Right ventricle myocardium superior (tissue), 1 donor: Measurements from ENCODE around the gene BANF2. TPM values are rescaled to one million over a fixed set of nuclear protein-coding genes. Genes with fewer than 3 reads are reported as not detected.
A peak's percentile ranks its signal among the peaks of the same experiment; 100 is the strongest.

Experiments used
- ATAC-seq: fragments of 200-7000 bp; cut with Tn5 transposase; one replicate; pipeline ENCODE4 v1.9.1; 2020; ENCODE audit warnings: mild to moderate bottlenecking; ENCODE audit not compliant: poor library complexity
- DNase-seq: peaks from one replicate; pipeline ENCODE4 v3.0.0-alpha.2; 2020
- intact Hi-C: fragments of 100-400 bp; cut with DNase I; formaldehyde crosslinking; loops from one replicate; pipeline ENCODE4 v1.11.2; 2022
- total RNA-seq: library from RNA; stranded (reverse); fragmentation: NEBNext Ultra II Directional; extraction: Animal tissue kit (Norgen Biotek cat#: 25700); gene quantifications from one replicate; pipeline ENCODE4 v1.2.1, GENCODE V29; 2021
- donor health status: DM: no; HTN: yes; CAD: no; lungs with severe emphysema.

BANF2 gene
- total RNA-seq, 1 donor from 2014 or later, result not detected

DNA sequence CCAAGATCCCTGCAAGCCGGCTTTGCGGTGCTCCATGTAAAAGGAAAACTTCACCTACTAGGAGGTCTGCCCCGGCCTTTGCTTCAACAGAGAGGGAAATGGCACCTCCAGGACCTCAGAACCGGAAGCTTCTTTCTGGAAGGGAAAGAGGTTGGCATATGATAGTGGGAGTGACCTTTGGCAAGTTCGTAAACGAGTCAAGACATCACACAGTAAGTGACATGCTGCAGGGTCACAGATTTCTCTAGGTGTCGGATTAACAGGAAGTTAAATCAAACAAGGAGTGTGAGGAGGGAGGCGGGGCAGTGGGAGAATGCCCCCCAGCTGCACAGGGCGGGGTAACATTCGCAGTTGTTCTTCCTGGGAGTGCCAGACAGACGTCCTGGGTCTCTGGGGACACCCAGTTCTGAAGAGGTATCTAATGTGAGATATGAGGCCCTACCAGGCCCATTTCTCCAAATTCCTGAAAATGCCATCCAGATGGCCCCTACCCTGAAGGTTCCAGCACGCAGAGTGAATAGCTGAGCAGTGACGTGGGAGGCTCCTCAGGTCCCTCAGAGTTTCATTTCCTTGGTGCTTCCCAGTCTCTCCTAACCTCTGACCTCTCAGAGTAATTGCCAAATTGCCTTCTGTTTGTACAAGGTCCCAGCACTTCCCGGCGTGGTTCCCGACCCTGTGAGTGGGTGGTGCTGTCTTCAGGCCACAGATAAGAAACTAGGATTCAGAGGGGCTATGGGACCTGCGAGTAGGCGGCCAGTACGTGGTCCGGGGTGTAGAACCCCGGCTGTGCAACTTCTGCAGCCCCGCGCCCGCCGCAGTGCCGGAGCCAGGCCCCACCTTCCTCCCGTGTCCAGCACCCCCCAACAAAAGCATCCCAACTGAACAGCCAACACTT, 19.6 kb upstream of the BANF2 start:
- intact Hi-C loops, result loop anchor here (2.0 to 10.0 kb wide), 2 partner anchors 65 to 219 kb away; no protein-coding TSS in a partner anchor
- peak; percentile 72 for DNase-seq

DNA sequence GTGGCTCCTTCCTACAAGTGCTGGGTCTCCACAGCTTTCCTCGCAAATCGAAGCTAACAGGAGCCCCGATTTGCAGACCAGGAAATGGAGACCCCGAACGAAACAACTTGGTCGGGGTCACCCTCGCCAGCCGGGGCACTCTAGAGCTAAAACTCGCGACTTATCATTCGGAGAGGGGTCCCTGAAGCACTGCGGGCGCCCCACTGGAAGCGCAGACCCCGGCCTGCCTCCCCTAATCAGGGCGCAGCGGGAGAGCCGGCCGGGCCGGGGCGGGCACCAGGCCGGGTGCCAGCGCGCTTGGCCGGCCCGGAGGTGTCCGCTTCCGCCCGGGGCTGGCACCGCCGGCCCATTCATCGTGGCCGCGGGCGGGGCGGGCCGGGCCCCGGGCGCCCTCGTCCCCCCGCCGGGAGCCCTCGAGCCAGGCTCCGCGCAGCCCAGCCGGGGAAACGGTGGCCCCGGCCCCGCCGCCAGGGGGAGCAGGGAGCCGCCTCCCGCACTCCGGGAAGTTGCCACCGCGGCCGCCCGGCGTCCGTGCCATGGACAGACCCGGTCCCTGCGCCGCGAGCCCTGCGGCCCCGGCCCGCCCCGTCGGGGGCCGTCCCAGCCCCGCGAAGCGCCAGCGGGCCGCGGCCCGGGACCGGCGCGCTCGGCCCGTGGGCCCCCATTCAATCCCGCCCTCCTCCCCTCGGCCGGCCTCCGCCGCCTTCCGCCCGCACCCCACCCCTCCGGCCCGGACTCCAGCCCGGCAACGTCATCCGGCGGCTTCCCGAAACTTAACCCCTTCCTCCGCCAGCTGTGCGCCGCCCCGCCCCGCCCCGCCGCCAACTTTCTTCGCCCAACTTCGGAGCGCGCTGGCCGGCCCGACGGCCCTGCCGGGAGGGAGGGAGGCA, 18.7 kb upstream of the BANF2 start:
- DNase-seq (peak; percentile 89), ATAC-seq (peak; percentile 47)
- intact Hi-C loops, result loop anchor here (2.0 kb wide), 1 partner anchor 218 kb away; no protein-coding TSS in a partner anchor

More for the DNA sequence above, 19.6 kb upstream of the BANF2 start:
- no peak for ATAC-seq

DNA sequence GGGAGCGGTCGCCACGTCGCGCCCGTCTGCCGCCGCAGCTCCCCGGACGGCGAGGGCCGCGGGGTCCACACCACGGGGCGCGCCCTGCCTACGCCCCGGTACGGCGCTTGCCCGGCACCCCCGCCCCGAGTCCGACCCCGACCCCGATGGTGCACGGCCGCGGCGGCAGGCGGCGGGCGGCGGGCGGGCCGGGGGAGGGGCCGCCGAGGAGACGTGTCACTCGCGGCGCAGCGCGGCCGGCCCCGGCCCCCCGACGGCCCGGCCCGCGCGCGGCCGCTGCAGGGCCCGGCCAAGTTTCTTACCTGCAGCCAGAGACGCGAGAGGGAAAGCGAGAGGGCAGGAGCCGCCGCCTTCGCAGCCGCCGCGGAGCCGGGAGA, 18.1 kb upstream of the BANF2 start:
- intact Hi-C loops, result loop anchor here (2.0 kb wide), 1 partner anchor 217 kb away; no protein-coding TSS in a partner anchor
- DNase-seq (no peak), ATAC-seq (no peak)

DNA sequence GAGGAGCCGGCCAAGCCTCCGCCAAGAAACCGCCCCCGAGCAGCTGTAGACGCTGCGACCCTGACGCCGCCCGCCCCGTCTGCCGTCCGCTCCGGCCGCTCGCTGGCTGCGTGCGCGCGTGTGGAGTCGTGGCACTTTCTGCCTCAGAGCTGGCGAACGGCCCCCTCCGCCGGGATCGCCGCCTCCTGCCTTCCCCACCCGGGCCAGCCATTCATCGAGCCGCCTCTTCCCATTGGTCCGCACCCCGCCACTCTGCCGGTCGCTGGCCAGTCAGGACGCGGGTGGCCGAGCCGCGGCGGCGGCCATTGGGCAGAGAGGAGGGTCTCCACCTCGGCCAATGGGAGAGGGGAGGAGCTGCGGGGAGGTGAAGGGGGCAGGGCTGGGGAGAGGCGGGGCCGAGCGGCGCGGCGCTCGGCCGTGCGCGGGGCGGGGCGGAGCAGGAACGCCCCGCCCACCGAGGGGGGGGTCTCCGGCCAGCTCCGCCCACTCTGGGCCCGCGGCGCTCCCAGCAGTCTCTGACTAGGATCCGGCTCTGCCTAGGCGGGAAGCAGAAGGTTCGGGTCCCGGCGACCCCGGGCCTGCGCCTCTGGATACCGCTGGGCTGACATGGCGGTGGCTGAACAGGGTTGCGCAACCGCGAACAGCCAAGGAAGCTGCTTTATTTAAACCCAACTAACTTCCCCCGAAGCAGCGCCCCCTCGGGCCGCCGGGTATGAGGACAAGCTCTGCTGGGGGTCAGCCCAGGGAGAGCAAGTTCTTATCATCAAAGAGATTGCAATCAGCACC, 17.5 kb upstream of the BANF2 start, which contains the start of gene RRBP1:
Gene RRBP1 (minus strand): TSS at position 140 of the 786 bp plus-strand sequence. CDS start 21,735 bp downstream, outside the sequence.
- intact Hi-C loops, result no loop called here
- DNase-seq (peak; percentile 99), ATAC-seq (peak; percentile 97)

DNA sequence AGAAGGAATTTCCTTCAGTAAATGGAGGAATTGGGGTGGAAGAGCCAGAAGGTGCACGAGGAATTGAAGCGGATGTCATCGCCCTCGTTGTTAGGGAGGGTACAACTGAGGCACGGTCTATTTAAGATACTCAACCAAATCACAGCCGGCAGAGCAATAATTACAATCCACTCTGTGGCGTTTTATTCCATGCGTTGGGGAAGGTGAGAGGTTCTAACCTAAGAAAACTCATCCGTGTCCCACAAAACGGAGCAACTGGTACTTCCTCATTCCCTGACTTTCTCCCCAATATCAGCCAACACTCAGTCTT, 16.9 kb upstream of the BANF2 start:
- intact Hi-C loops, result no loop called here
- no peak for DNase-seq
- ATAC-seq, result no peak

DNA sequence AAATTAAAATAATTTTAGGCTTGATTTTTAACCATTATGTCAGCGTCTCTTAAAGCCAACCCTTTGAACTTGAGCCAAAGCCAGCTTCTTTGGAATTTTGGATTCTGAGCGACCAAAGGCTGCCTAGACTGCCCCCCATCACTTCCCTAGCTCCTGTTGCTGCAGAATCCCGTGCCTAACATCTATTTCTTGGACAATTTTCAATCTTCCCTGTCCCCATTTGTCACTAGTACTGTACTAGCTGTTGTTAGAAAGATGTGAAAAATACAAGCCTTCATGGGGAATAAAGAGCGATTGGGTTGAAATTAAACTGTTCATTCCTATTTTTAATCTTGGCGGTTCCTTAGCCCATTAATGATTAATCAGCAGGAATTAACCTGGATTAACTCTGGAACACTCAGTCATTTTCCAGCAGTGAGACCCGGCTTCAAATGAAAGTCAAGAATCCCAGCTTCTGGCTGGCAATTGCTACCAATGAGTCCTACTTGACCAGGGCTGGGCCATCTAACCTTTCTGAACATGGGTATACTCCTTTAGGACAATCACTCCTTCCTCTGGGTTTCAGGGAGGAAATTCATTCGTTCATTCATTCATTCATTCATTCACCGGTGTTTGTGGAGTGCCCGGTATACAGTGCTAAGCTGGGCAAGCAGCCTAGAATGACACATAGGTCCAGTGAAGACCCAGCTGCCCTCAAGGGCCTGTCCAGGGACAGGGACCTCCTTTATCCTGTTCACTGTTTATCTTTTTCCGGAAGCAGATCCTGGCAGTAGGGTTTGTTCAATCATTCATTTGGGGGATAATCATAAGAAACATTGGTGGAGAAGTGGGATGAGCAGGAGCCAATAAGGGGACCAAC, 16.3 kb upstream of the BANF2 start:
- DNase-seq (no peak), ATAC-seq (no peak)
- intact Hi-C loops, result no loop called here

DNA sequence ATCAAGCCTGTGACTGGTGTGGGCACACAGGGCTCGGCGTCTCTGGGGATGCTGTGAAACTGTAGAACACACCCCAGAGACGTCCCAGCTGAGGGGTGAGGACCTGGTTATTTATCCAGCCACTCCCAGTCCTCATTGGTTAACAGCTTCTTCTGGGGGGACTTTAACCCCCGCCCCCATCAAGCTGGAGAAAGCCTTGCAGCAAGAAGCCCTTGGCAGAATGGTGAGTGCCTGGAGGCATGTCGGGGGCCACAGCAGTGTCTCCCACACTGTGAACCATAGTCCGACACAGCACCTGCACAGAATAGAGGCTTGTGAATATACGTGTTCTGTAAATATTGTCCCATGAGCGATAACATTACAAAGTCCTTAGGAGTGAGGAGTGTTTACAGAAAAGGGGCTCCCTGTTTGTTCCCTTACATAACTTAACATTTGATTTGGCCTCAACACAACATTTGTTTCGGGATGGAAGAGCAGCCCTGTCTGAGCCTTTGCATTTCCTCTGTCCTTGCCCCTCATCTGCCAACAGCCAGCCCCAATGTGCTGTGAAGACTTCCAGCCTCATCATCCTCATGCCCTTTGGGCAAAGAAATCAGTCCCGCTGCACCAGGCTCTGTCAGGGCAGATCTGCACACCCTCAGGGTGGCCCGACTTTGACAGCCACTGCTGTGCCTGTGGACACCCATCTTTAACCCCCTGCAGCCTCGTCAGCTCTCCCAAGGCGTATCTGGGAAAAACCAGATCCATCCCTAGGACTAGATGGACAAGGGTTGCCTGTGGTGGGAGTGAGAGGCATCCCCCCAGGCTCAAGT, 15.5 kb upstream of the BANF2 start:
- ATAC-seq (no peak), DNase-seq (no peak)
- intact Hi-C loops, result no loop called here

DNA sequence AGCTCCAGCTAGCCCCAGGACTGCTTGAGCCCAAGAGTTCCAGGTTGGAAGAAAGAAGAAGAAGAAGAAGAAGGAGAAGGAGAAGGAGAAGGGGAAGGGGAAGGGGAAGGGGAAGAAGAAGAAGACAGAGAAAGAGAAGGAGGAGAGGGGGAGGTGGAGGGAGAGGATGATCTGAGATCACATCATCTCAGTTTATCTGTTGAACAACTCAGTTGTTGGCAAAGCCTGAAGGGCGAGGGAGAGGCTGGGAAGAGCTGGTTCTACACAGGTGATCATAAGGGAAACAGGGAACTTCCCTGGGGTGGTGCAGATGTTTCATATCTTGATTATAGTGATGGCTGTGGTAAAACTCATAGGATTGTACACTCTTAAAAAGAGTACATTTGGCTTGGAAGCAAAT, 14.6 kb upstream of the BANF2 start:
- DNase-seq (no peak), ATAC-seq (no peak)
- intact Hi-C loops, result no loop called here

DNA sequence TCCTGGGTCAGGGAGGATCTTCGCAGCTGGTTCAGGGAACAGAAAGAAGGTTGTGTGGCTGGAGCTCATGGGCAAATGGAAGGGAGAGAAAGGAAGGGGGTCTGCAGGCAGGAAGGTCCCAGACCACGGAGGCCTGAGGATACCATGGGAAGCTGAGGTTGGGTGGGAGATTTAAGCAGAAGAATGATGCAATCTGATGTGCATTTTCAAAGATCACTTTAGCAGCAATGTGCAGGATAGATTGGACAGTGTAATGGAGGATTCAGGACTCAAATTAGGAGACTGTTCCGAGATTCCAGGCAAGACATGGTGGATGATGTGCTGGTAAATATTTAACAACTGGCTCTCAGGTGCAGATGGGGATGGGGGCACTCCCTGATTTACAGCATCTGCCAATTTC, 12.0 kb upstream of the BANF2 start:
- intact Hi-C loops, result no loop called here
- ATAC-seq (no peak), DNase-seq (no peak)

DNA sequence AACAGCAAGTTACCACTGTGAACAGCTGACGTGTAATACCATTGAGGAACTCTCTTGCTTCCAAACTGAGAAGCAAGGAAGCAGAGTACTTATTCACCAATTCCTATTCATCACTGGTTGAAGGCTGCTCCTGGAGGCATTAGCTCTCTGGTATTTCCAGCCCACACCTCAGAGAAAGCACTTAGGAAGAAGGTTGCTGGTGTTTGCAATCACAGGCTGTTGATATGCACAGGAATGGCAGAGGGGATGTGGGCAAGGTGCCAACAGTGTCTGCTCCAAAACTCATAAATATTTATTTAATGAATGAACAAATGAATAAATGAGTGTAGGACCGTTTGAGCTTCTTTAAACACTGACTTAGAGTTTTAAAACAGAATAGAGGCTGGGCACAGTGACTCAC, 10.8 kb upstream of the BANF2 start:
- DNase-seq (no peak), ATAC-seq (no peak)
- intact Hi-C loops, result no loop called here

DNA sequence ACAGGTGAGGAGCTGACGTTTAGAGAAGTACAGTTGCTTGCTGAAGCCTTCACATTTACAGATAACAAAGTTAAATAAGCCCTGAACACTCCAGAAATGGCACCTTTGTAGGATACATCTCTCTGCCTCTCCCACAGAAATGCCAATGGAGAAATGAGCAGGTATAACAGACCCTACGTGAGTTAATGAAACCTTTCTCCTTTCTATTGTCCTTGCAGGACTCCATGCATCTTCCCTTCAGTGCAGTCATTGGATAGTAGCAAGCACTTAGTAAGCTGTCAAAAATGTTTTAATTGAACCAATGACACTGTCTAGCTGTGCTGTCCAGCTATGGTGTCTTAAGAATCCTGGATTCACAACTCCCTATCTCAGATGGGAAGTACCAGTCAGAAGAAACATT, 9.6 kb upstream of the BANF2 start:
- no peak for DNase-seq
- ATAC-seq, result no peak
- intact Hi-C loops, result no loop called here

DNA sequence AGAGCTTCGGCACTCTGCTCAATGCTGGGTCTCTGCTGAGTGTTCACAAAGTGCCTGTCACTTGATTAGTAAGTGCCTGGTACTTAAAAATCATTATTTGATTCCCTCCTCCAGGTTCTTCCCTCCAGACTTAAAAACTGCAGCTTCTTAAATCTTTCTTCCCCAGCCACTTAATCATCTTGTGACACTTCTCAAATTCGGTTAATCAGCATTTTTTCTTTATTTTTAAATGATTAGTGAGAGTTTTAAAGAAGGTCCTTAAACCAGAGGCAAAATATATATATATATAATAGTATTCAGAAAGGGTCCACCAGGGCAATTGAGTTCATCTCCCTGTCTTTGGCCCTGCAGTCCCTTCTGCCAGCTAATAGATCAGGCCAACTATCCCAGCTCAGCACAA, 8.0 kb upstream of the BANF2 start:
- intact Hi-C loops, result no loop called here
- no peak for DNase-seq
- ATAC-seq, result no peak

DNA sequence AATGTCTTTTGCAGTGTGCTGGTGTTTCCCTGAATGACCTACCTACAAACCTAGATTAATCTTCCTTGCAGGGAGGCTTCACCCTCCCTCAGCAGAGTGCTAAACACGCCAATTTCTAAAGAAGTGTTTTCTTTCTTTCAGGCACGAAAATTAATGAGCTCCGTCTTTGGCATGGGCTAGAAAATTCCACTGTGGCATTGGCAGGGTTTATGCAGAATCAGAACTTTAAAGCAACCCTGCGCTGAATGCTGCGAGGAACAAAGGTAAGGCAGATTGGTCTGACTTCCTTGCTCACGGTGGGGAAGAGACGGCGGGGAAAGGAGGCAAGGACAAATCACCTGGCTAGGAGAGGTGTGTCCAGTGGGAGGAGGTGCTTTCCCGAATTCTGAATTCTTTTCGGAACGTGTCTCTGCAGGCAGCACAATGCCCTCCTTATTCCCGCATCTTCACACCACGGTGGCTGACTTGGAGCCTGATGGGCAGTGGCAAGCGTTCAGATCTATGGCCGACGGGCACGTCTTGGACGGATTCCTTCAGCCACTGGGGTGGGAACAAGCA, 6.2 kb upstream of the BANF2 start:
- ATAC-seq (no peak), DNase-seq (no peak)
- intact Hi-C loops, result no loop called here

DNA sequence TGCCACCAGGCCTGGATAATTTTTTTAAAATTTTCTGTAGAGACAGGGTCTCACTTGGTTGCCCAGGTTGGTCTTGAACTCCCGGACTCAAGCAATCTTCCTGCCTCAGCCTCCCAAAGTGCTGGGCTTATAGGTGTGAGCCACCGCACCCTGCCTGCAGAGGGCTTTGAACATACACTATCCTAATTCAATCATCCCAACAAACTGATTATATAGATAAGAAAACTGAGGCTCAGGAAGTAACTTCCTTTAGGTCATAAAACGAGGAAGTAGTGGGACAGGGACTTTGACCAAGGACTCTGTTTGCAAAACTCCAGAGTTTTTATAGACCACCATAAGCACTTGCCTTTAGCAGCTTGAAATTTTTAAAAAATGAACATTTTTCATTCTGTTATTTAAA, 5.0 kb upstream of the BANF2 start:
- no peak for DNase-seq
- ATAC-seq, result no peak
- intact Hi-C loops, result no loop called here

DNA sequence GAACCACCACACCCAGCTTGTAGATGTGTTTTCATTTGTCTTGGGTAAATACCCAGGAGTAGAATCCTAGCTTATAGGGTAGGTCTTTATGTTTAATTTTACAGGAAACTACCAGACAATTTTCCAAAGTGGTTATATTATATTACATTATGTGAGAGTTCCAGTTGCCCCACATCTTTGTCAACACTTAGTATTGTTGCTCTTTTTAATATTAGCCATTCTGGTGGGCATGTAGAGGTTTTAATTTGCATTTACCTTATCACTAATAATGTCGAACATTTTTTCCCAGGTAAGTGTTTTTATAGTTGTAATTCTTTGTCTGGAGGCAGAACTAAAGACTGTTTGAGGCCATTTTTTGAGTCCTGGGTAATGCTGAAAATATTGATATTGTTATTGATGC, 3.5 kb upstream of the BANF2 start:
- ATAC-seq (no peak), DNase-seq (no peak)
- intact Hi-C loops, result no loop called here

DNA sequence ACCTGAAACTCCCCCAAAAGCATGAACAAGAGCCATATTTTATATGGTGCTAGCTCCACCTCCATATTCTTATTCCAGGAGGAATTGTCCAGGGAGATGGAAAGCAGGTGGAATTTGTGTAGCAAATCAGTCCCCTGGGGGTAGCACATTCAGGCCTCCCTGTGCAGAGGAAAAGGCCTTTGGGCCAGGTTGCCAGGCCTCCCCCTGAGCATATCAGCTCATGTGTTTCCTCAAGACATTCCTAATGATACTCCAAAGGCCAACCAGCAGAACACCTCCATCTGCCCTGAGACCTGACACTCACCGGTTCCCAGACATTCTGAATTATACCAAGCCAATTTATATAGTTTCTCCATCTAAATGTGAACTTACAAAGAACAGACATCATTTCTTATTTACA, 2.6 kb upstream of the BANF2 start:
- ATAC-seq (no peak), DNase-seq (no peak)
- intact Hi-C loops, result no loop called here

DNA sequence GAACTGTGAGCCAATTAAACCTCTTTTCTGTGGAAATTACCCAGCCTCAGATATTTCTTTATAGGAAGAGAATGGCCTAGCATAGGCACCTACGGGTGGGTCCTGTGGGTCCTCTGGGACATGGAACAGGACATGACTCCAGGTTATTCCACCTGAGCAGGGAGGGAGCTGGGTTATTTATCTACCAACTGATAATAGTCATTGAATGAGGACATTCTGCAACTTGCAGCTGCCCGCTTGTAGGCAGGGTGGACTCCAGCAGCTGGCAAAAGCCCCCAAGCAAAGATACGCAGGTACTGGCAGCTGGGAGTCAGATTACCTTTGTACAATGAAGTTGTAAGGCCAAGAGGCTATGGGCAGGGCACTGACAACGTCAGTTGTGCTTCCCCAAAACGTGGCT, 1.4 kb upstream of the BANF2 start:
- intact Hi-C loops, result no loop called here
- DNase-seq (no peak), ATAC-seq (no peak)
